Left lobe of liver (tissue), 2 donors: ENCODE data around the gene WIZ. TPM values are rescaled to one million over a fixed set of nuclear protein-coding genes. Genes with fewer than 3 reads are reported as not detected.

Experiments
- ATAC-seq: fragments of 200-7000 bp; cut with Tn5 transposase; one replicate; pipeline ENCODE4 v1.9.1; 2020; ENCODE audit warnings: mild to moderate bottlenecking, moderate library complexity
- DNase-seq: peaks from one replicate; pipeline ENCODE4 v3.0.0-alpha.2; 2020; ENCODE audit warnings: low spot score
- total RNA-seq: library from RNA; stranded (reverse); gene quantifications from one replicate; pipeline ENCODE4 v1.2.1, GENCODE V29; 2021
- donor health status: DM: no; HTN: no; CAD: no; lungs with moderate emphysema.
- donor health status: DM: no; HTN: yes; CAD: no.

WIZ gene
- total RNA-seq, 1 donor from 2014 or later, result 18.7 TPM

GRCh38 chr19:15448044-15448777, 1.5 kb downstream of the WIZ start:
- no peak for ATAC-seq
- no peak for DNase-seq

- ATAC-seq, result no peak
- no peak for DNase-seq
Observed at GRCh38 chr19:15447057-15447456, 2.7 kb downstream of the WIZ start.

DNA sequence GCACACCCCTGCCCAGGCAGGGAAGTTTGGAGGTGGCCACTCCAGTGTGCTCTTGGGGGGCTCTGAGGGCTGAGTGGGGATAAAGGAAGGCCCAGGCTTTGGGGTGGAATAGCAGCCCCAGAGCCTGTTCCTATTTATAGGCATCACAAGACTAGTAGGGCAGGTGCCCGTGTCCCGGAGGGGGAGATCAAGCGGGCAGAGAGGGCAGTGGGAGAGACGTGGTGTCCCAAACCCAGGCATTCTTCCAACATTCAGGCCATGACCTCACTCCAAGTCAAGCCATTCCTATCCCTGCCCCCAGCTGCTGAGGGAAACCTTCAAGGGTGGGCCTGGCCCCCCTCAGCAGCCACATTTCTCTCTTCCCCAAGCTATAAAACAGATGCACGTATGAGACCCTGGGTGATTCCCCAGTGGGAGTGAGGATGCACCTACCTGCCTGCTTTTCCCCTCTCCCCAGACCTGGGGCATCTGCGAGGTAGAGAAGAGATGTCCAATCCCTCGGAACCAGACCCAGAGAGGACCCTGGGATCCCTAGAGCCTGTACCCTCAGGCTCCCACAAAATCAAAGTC, 3.9 kb downstream of the WIZ start:
- DNase-seq (peak; percentile 76), ATAC-seq (peak; percentile 60)

DNA sequence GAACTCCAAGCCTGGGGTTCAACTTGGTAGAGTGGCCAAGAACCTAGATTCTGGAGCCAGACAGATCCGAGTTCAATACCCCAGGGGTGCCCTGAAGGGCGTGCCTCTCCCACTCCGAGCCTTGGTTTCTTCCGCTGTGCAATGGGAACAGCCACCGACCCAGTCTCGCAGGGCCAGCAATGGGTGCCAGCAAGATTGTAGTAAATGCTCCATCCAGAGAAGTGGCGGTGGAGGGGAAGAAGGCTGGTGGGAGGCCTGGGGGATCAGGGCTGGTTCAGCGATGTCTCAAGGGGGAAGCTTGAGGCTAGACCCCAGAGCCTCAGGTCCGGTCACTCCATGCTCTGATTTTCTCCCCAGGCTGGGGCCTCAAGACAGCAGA, 4.5 kb downstream of the WIZ start:
- ATAC-seq (no peak), DNase-seq (no peak)

DNA sequence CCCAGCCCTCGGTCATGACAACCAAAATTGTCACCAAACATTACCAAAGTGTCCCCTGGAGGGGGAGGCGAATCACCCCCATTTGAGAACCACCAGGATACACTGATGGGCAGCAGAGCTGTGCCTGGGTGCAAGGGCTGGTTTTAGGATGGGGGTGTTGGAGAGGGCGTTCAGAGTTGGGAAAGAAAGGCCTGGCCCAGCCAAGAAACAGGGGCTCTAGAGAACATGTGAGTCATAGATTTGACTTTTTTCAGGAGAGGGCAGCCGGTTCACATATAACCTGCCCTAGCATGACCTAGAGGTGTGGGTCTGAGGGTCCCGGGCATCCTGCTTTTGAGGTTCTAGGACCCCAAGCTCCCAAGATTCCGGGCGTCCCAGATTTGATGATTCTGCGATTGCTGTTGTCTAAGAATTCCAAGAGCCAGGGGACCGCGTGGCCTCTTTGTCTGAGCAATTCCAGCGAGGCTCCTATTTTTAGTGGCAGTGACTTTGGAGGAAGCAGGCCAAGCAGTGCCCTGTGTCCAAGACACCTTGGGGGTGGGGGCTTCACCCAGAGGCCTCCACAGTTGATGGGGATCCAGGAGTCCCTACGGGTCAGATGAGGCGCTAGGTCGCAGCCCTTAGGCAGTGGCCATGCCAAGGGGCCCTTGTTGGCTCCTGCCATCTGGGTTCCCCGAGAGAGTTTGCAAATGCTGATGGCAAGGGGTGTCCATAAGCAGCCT, 5.1 kb downstream of the WIZ start:
- DNase-seq (no peak), ATAC-seq (no peak)

- peak; percentile 80 for ATAC-seq
- peak; percentile 92 for DNase-seq
Observed at GRCh38 chr19:15443838-15444237, 5.9 kb downstream of the WIZ start.

DNA sequence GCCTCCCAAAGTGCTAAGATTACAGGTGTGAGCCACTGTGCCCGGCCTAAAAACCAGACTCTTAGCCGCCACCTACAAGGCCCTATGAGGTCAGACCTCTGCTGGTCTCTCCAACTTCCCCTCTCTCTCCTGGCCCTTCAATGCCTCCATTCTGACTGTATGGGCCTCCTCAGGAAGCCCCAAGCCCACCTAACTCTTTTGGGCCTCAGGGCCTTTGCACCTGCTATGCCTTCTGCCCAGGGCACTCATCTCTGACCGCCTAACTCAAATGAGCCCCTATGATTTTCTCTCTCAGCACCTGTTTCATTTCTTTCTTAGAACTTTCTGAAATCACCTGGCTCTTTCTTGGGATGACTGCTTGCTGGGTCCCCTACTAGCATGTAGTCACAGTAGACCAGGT, 6.4 kb downstream of the WIZ start:
- ATAC-seq (no peak), DNase-seq (no peak)

DNA sequence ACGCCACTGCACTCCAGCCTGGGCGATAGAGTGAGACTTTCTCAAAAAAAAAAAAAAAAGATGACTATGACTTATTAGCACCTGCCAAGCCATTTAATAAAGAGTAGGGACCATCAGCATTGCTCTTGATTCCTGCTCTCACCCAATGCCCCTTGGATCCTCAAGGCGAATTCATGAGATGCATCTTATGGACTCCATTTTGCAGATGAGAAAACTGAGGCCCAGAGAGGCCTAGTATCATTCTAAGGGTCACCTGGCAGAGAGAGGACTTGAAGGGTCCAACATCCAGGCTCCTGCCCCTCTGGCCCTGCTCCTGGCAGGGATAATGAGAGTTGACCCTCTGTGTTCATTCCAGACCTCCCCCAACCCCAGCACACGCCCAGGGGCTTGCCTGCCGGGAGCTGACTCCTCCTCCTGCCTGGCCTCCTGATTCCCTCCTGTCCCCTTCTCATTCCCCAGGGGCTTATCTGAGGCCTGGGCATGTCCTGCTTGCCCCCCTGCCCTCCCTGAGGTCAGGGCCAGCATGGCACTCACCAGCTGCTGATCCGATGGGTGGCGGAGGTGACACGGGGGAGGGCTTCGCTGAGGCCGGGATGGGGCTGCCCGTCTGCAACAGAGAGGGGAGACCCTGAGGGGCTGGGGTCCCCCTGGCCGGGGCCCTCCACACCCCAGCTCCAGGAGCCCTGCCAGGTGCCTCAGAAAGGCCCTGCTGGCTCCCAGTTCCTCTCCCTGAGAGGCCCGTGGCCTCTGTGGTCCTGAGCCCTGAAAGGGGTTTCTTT, 7.4 kb downstream of the WIZ start:
- ATAC-seq, result no peak
- DNase-seq, result no peak

DNA sequence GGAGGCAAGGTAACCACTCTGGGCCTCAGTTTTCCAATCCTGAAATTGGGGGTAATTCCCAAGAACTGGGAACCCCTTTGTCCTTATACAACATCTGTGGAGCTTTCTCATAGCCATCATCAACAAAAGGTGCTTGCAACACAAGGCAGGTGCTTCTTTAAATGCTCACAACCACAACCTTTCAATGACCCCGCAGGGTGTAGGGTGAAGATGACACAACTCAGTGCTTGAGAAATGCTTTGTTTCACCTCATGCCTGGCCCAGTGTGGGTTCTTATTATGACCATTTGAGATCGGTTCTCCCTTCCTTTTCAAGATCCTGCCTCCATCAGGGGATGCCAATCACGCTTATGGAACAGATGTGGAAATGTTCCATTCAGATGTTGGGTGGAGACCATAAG, 8.4 kb downstream of the WIZ start:
- DNase-seq, result no peak
- no peak for ATAC-seq

DNA sequence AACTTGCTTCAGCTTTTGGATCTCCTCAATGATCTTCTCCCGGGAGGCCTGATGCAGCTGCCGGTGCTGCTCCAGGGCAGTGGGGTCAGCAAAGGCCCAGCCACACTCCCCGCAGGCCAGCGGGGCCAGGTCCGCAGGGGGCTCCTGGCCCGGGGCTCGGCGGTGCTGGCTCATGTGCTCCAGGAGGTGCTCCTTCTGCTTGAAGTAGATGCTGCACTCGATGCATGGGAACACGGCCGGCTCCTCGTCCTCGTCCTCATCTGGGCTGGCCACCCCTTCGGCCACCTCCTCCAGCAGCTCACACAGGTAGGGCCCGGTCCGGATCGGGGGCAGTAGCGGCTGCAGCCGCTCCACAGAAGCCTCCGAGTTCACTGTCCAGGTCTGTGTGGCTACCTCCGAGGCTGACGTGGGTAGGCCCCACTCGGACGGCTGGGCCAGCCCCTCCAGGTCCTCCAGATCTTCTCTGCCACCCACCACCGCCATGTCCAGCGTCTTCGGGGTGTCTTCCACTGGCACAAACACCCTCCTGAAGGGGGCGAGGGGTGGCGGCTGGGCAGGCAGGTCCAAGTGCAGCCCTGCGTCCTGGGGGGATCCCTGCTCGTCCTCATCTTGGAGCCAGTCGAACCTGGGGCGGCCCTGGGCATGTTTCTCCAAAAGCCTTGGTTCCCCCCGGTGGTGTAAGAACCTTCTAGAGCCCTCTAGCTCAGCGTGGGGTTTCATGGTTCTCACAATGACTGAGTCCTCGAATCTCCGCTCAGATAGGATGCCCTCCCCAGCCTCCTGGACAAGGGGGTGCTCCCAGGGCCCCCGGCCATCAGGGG, 9.7 kb downstream of the WIZ start:
- DNase-seq (no peak), ATAC-seq (no peak)

GRCh38 chr19:15439078-15439799, 10.5 kb downstream of the WIZ start:
- no peak for ATAC-seq
- no peak for DNase-seq

GRCh38 chr19:15438577-15438976, 11.2 kb downstream of the WIZ start:
- no peak for ATAC-seq
- DNase-seq, result no peak

- no peak for DNase-seq
Observed at GRCh38 chr19:15438124-15438496, 11.6 kb downstream of the WIZ start.

DNA sequence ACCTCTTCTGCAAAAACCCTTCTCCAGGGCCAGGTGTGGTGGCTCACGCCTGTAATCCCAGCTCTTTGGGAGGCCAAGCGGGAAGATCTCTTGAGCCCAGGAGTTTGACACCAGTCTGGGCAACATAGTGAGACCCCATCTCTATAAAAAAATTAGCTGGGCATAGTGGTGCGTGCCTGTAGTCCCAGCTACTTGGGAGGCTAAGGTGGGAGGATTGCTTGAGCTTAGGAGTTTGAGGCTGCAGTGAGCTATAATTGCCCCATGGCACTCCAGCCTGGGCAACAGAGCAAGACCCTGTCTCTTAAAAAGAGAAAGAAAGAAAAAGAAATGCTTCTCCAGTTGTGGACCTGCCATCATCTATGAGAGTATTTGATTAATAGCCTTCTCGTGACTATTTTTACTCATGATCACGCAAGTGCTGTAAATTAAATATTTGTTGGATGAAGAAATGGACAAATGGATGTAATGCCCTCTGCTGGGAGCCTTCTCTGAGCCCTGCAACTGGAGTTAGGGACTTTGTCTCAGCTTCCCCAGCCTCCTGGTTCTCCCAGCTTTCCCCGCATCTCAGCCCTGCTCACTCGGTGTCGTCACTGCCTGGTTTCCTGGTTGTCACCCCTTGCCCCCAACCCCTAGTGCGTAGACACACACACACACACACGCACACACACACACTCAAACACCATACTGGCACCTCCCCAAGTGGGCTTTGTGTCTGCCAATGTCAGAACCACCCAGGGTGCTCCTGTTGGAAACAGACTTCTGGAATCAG, 12.2 kb downstream of the WIZ start:
- DNase-seq (peak; percentile 65), ATAC-seq (peak; percentile 75)

More at GRCh38 chr19:15438124-15438496, 11.6 kb downstream of the WIZ start:
- peak; percentile 51 for ATAC-seq

GRCh38 chr19:15436826-15437110, 13.0 kb downstream of the WIZ start:
- ATAC-seq (no peak), DNase-seq (no peak)

DNA sequence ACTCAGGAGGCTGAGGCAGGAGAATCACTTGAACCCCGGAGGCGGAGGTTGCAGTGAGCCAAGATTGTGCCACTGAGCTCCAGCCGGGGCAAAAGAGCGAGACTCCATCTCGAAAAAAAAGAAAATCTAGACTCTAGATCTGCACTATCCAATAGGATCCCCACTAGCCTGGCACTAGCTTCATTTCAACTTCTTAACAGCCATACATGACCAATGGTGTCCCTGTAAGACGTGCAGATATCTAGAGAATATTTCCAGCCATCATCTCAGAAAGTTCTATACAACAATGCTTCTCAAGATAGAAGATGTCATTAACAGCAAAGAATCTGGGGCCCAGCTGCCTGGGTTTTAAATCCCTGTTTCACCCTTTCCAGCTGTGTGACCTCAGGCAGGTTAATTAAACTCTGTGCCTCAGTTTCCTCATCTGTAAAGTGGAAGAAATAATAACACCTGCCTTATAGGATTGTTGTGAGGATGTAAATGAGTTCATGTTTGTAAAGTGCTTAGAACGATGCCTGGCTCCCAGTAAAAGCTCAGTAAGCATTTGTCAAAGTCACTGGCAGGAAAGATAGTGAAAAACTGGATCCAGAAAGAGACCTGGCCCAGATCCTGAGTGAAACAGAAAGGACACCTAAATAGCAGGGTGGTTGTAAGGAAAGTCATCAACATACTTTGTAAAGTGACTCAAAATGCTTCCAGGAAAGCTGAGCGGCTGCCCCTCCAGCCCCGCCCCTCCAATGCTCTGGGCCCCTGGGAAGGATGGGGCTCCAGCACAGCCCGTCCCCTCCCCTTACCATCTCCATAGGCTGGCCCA, 13.5 kb downstream of the WIZ start:
- DNase-seq (no peak), ATAC-seq (no peak)

- DNase-seq (no peak), ATAC-seq (no peak)
Observed at GRCh38 chr19:15433519-15434069, 16.2 kb downstream of the WIZ start.
